IMR-90 (cell line): ENCODE results near the gene PLBD2. TPM values are rescaled to one million over a fixed set of nuclear protein-coding genes. Genes with fewer than 3 reads are reported as not detected.

ENCODE experiments used
- ATAC-seq: fragments of 200-7000 bp; cut with Tn5 transposase; 2 replicates; pipeline ENCODE4 v1.9.1; 2020; ENCODE audit warnings: low read depth, mild to moderate bottlenecking, moderate library complexity
- BruUV-seq: library from RNA; stranded (reverse); fragments of 400-500 nt; replicated peaks from 2 replicates; lab custom pipeline; 2021; lab: Mats Ljungman, UMichigan
- CTCF ChIA-PET: fragments of 300-600 bp; formaldehyde crosslinking; extraction: SDS; loops from one replicate; lab custom pipeline; 2021; ENCODE audit warnings: antibody characterized with exemption; lab: Yijun Ruan, JAX
- POLR2A ChIA-PET: fragments of 300-600 bp; sonication (Branson Sonifier 250); formaldehyde crosslinking; loops from one replicate; lab custom pipeline; 2022; ENCODE audit warnings: antibody characterized with exemption; ENCODE audit not compliant: unreplicated experiment; lab: Charles Lee
- DNase-seq: peaks from one replicate; pipeline ENCODE4 v3.0.0; 2013
- H2AFZ ChIP-seq: replicated peaks from 2 replicates; pipeline ENCODE3; 2013; ENCODE audit warnings: low read length, mild to moderate bottlenecking; ENCODE audit not compliant: poor library complexity
- H2AK5ac ChIP-seq: 2 replicates; pipeline ENCODE4 v1.6.1; 2013; ENCODE audit warnings: low read depth, low read length, inconsistent platforms
- H2AK9ac ChIP-seq: replicated peaks from 2 replicates; pipeline ENCODE3; 2013; ENCODE audit warnings: mild to moderate bottlenecking, low read depth, low read length, moderate library complexity; ENCODE audit not compliant: poor library complexity
- H2BK120ac ChIP-seq: 2 replicates; pipeline ENCODE4 v1.6.1; 2013; ENCODE audit warnings: low read depth, low read length, inconsistent platforms
- H2BK15ac ChIP-seq: 3 replicates; pipeline ENCODE4 v1.6.1; 2013; ENCODE audit warnings: low read depth, low read length, inconsistent platforms
- H2BK20ac ChIP-seq: 2 replicates; pipeline ENCODE4 v1.6.1; 2013; ENCODE audit warnings: low read depth, mild to moderate bottlenecking, inconsistent platforms, low read length, moderate library complexity
- H2BK5ac ChIP-seq: 2 replicates; pipeline ENCODE4 v1.6.1; 2013; ENCODE audit warnings: mild to moderate bottlenecking, low read depth, low read length, inconsistent platforms; ENCODE audit not compliant: poor library complexity, severe bottlenecking
- H3K14ac ChIP-seq: replicated peaks from 2 replicates; pipeline ENCODE4 v1.6.1; 2013; ENCODE audit warnings: low read depth, low read length, inconsistent platforms
- H3K18ac ChIP-seq: 2 replicates; pipeline ENCODE4 v1.6.1; 2013; ENCODE audit warnings: low read depth, low read length, control low read depth
- H3K23ac ChIP-seq: 2 replicates; pipeline ENCODE4 v1.6.1; 2013; ENCODE audit warnings: low read depth, low read length, inconsistent platforms
- H3K27ac ChIP-seq: 2 replicates; pipeline ENCODE4 v1.5.1; 2013; ENCODE audit warnings: mild to moderate bottlenecking, control low read depth, low read length; ENCODE audit not compliant: insufficient read depth
- H3K27me3 ChIP-seq: 2 replicates; pipeline ENCODE4 v1.6.1; 2013; ENCODE audit warnings: low read length; ENCODE audit not compliant: control insufficient read depth, insufficient read depth
- H3K36me3 ChIP-seq: 2 replicates; pipeline ENCODE4 v1.6.1; 2013; ENCODE audit warnings: low read length, mixed read lengths; ENCODE audit not compliant: control insufficient read depth, insufficient read depth
- H3K4ac ChIP-seq: 2 replicates; pipeline ENCODE4 v1.6.1; 2013; ENCODE audit warnings: low read depth, low read length, inconsistent platforms
- H3K4me1 ChIP-seq: 2 replicates; pipeline ENCODE4 v1.6.1; 2013; ENCODE audit warnings: low read length, mixed read lengths; ENCODE audit not compliant: control insufficient read depth, insufficient read depth
- H3K4me2 ChIP-seq: 2 replicates; pipeline ENCODE4 v1.6.1; 2013; ENCODE audit warnings: low read depth, mild to moderate bottlenecking, control low read depth, low read length, moderate library complexity
- H3K4me3 ChIP-seq: 2 replicates; pipeline ENCODE4 v1.5.1; 2013; ENCODE audit warnings: low read depth, mild to moderate bottlenecking, control low read depth, low read length, moderate library complexity; ENCODE audit not compliant: insufficient read depth
- H3K56ac ChIP-seq: 2 replicates; pipeline ENCODE4 v1.6.1; 2013; ENCODE audit warnings: low read length, inconsistent platforms; ENCODE audit not compliant: insufficient read depth; ENCODE audit errors: extremely low read depth
- H3K79me1 ChIP-seq, 2 experiments: 2 replicates each; pipeline ENCODE4 v1.6.1; 2013; ENCODE audit warnings: low read length in 2 of 2, inconsistent platforms in 1 of 2, low read depth in 1 of 2
- H3K9ac ChIP-seq: 2 replicates; pipeline ENCODE4 v1.6.1; 2013; ENCODE audit warnings: low read depth, low read length, control low read depth
- H3K9me1 ChIP-seq: 2 replicates; pipeline ENCODE4 v1.6.1; 2013; ENCODE audit warnings: low read length, inconsistent platforms; ENCODE audit not compliant: insufficient read depth
- H3K9me3 ChIP-seq: 2 replicates; pipeline ENCODE4 v1.6.1; 2013; ENCODE audit warnings: low read length; ENCODE audit not compliant: control insufficient read depth, insufficient read depth
- H4K20me1 ChIP-seq: 2 replicates; pipeline ENCODE4 v1.6.1; 2013; ENCODE audit warnings: low read length, inconsistent platforms; ENCODE audit not compliant: insufficient read depth
- H4K5ac ChIP-seq: 2 replicates; pipeline ENCODE4 v1.6.1; 2013; ENCODE audit warnings: mild to moderate bottlenecking, low read depth, low read length, control low read depth
- H4K8ac ChIP-seq, 2 experiments: 2 replicates each; pipeline ENCODE4 v1.6.1; 2013; ENCODE audit warnings: low read depth in 2 of 2, low read length in 2 of 2, control low read depth in 1 of 2, inconsistent platforms in 1 of 2
- H4K91ac ChIP-seq: 2 replicates; pipeline ENCODE4 v1.6.1; 2013; ENCODE audit warnings: low read depth, low read length, inconsistent platforms; ENCODE audit not compliant: insufficient read depth
- CHD1 ChIP-seq: IDR thresholded peaks from 2 replicates; pipeline ENCODE4 v1.6.1; 2012; ENCODE audit warnings: low read depth, low read length, improper control_type of control experiment
- CTCF ChIP-seq: conservative IDR thresholded peaks from 2 replicates; pipeline ENCODE4 v1.5.1; 2012; ENCODE audit warnings: mild to moderate bottlenecking, low read depth, low read length, improper control_type of control experiment
- RAD21 ChIP-seq: IDR thresholded peaks from 2 replicates; pipeline ENCODE4 v1.6.1; 2012; ENCODE audit warnings: low read length, improper control_type of control experiment
- WGBS, 2 experiments: methylation state at CpG; one replicate each; pipeline versions ENCODE4 v1.1.5 to v1.1.7; 2013; ENCODE audit warnings: missing lambda C conversion rate in 2 of 2; ENCODE audit not compliant: insufficient read length in 1 of 2; ENCODE audit errors: extremely low coverage in 2 of 2; 5-methylcytosine and 5-hydroxymethylcytosine counted together
- dilution Hi-C: fragments of 300-500 bp; cut with HindIII; formaldehyde crosslinking; loops from one replicate; pipeline ENCODE4 v1.14.3; 2018; ENCODE audit warnings: low sequenced_read_pairs; ENCODE audit not compliant: unreplicated experiment
- in situ Hi-C: fragments of 300-500 bp; cut with MboI; formaldehyde crosslinking; loops from 3 replicates; pipeline ENCODE4 v1.14.3; 2019; ENCODE audit warnings: low sequenced_read_pairs, inconsistent platforms, mixed read lengths
- intact Hi-C: fragments of 100-400 bp; cut with micrococcal nuclease; formaldehyde crosslinking; loops from 2 replicates; pipeline ENCODE4 v1.10.0; 2022
- polyA plus RNA-seq, 3 experiments: library from polyadenylated mRNA; depleted of rRNA; stranded (reverse); fragments of >200 nt; gene quantifications; 2 replicates each; pipeline ENCODE4 v1.2.3, GENCODE V29; 2012; ENCODE audit warnings: low replicate concordance in 1 of 3
- total RNA-seq: library from RNA; depleted of rRNA; stranded (reverse); fragments of >200 nt; gene quantifications from 2 replicates; pipeline ENCODE4 v1.2.3, GENCODE V29; 2012

Gene PLBD2
- total and polyA plus RNA-seq, 2 of the 4 experiments (the other 2 are of a cell fraction): 7.3 to 44.5 TPM

- POLR2A ChIA-PET: no interaction called here
- H3K4me3 ChIP-seq: no peak overlapping the region
Observed at GRCh38 chr12:113359939-113360748, 1.8 kb downstream of the PLBD2 start.

More at GRCh38 chr12:113359939-113360748, 1.8 kb downstream of the PLBD2 start:
- Histone ChIP-seq H2AFZ (no peak overlapping the region), H3K23ac (no peak overlapping the region), H2BK120ac (no peak overlapping the region), H2BK5ac (no peak overlapping the region), H3K56ac (no peak overlapping the region), H4K5ac (no peak overlapping the region), H3K4ac (no peak overlapping the region), H4K20me1 (peaks cover 10% of the 10 kb centered on the region), H3K14ac (no peak overlapping the region), H2BK15ac (no peak overlapping the region), H3K27ac (no peak overlapping the region), H2AK9ac (peak overlapping the region; percentile 92), H2BK20ac (no peak overlapping the region), H3K18ac (no peak overlapping the region), H3K9ac (no peak overlapping the region), H3K27me3 (no peaks in the 10 kb centered on the region), H4K8ac (no peak overlapping the region), H3K9me1 (peaks cover 9% of the 10 kb centered on the region), H3K9me3 (no peaks in the 10 kb centered on the region), H3K4me1 (peaks cover 9% of the 10 kb centered on the region), H3K79me1 (peaks cover 9 to 43% of the 10 kb centered on the region in 2 experiments), H3K36me3 (no peaks in the 10 kb centered on the region; the same call in 1 of the 2 replicates), H4K91ac (no peak overlapping the region), H2AK5ac (no peak overlapping the region; the same call in 1 of the 2 replicates), H3K4me2 (no peak overlapping the region; the same call in 1 of the 2 replicates)
- DNase-seq (no peak), ATAC-seq (no peak)
- in situ Hi-C loops (no loop called here), dilution Hi-C loops (no loop called here), intact Hi-C loops (loop anchor here (10.0 kb wide), 1 partner anchor 165 kb away; no protein-coding TSS in a partner anchor)
- 100% methylated on average over 1 of the region's 9 CpGs; no CpG with 5 or more reads in 1 of the 2 experiments for WGBS, 2 experiments
- CTCF ChIA-PET: no interaction called here
- BruUV-seq: no TSS peak
- TF ChIP-seq CHD1 (no peak), RAD21 (peak; percentile 34; the same call in 1 of the 2 replicates), CTCF (0 out of 2 replicates have a peak, but pooled peaks have one; percentile 21)
